Activated CD4-positive, alpha-beta memory T cell treated with anti-CD3 and anti-CD28 coated beads for 36 hours (primary cell): ENCODE results near the gene CMTM5. TPM values are rescaled to one million over a fixed set of nuclear protein-coding genes. Genes with fewer than 3 reads are reported as not detected.

Experiments
- CTCF ChIA-PET: fragments of 350-600 bp; sonication (Branson Sonifier 250); formaldehyde crosslinking; loops from one replicate; lab custom pipeline; 2021; ENCODE audit warnings: antibody characterized with exemption, inconsistent platforms; lab: Charles Lee
- POLR2A ChIA-PET: fragments of 350-600 bp; sonication (Branson Sonifier 250); formaldehyde crosslinking; loops from one replicate; lab custom pipeline; 2021; ENCODE audit warnings: antibody characterized with exemption; lab: Charles Lee
- DNase-seq: peaks from one replicate; pipeline ENCODE4 v3.0.0-alpha.2; 2020
- H3K27ac Mint-ChIP-seq: one replicate; pipeline ENCODE4 v1.8.0; 2021; ENCODE audit warnings: mixed read lengths
- H3K27me3 Mint-ChIP-seq: one replicate; pipeline ENCODE4 v1.8.0; 2021; ENCODE audit warnings: mixed read lengths
- H3K36me3 Mint-ChIP-seq: one replicate; pipeline ENCODE4 v1.8.0; 2021; ENCODE audit warnings: mixed read lengths
- H3K4me1 Mint-ChIP-seq: one replicate; pipeline ENCODE4 v1.8.0; 2021; ENCODE audit warnings: low read depth, mixed read lengths
- H3K4me3 Mint-ChIP-seq: one replicate; pipeline ENCODE4 v1.8.0; 2021; ENCODE audit warnings: mild to moderate bottlenecking, mixed read lengths
- H3K9me3 Mint-ChIP-seq: one replicate; pipeline ENCODE4 v1.8.0; 2021; ENCODE audit warnings: mixed read lengths
- intact Hi-C: fragments of 100-400 bp; cut with micrococcal nuclease; formaldehyde crosslinking; loops from one replicate; pipeline ENCODE4 v1.15.1; 2023
- total RNA-seq, 2 experiments: library from RNA; stranded (reverse); gene quantifications; one replicate each; pipeline ENCODE4 v1.2.3, GENCODE V29; 2021

The CMTM5 gene
- total RNA-seq, 2 experiments from 2014 or later, result not detected

GRCh38 chr14:23404331-23404900, 27.6 kb downstream of the CMTM5 start:
- no peaks in the 10 kb centered on the region for H3K9me3 Mint-ChIP-seq
- no peak for DNase-seq
- no peak overlapping the region for H3K4me3 Mint-ChIP-seq
- no peak overlapping the region for H3K27ac Mint-ChIP-seq
- H3K36me3 Mint-ChIP-seq, result no peaks in the 10 kb centered on the region
- intact Hi-C loops, result no loop called here
- no peaks in the 10 kb centered on the region for H3K4me1 Mint-ChIP-seq
- H3K27me3 Mint-ChIP-seq, result no peaks in the 10 kb centered on the region
- ChIA-PET POLR2A (no interaction called here), CTCF (no interaction called here)

GRCh38 chr14:23405096-23405495, 28.2 kb downstream of the CMTM5 start:
- intact Hi-C loops, result no loop called here
- Mint-ChIP-seq H3K4me3 (no peak overlapping the region), H3K9me3 (no peaks in the 10 kb centered on the region), H3K27me3 (no peaks in the 10 kb centered on the region), H3K27ac (no peak overlapping the region), H3K36me3 (no peaks in the 10 kb centered on the region), H3K4me1 (no peaks in the 10 kb centered on the region)
- ChIA-PET POLR2A (no interaction called here), CTCF (no interaction called here)
- DNase-seq, result no peak

- Mint-ChIP-seq H3K4me1 (no peaks in the 10 kb centered on the region), H3K27me3 (no peaks in the 10 kb centered on the region), H3K27ac (no peak overlapping the region), H3K4me3 (no peak overlapping the region), H3K9me3 (no peaks in the 10 kb centered on the region), H3K36me3 (no peaks in the 10 kb centered on the region)
- CTCF ChIA-PET, result no interaction called here
- intact Hi-C loops, result no loop called here
- DNase-seq, result no peak
- POLR2A ChIA-PET, result no interaction called here
These were observed 28.7 kb downstream of the CMTM5 start for GRCh38 chr14:23405516-23406025.

DNA sequence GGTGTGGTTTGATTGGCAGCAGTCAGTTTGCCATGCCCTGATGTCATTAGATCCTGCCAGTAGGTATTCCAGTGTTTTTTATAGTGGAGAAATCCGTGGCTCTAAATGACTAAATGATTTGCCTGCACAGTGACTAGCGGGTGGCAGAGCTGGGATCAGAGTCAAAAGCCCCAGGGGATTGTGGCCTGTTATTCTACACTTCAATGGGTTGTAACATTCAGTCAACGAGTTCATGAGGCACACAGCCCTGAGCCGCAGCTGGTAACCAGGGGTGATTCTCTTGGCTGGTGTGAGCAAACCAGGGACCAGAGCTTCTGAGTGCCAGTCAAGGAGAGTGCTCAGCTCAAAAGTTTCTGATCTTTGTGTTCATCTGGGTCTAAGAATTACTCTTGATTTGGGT, 29.4 kb downstream of the CMTM5 start:
- H3K9me3 Mint-ChIP-seq, result no peaks in the 10 kb centered on the region
- ChIA-PET POLR2A (no interaction called here), CTCF (no interaction called here)
- no peak overlapping the region for H3K27ac Mint-ChIP-seq
- intact Hi-C loops, result no loop called here
- DNase-seq, result no peak
- no peak overlapping the region for H3K4me3 Mint-ChIP-seq
- H3K27me3 Mint-ChIP-seq, result no peaks in the 10 kb centered on the region
- H3K36me3 Mint-ChIP-seq, result no peaks in the 10 kb centered on the region
- no peaks in the 10 kb centered on the region for H3K4me1 Mint-ChIP-seq

DNA sequence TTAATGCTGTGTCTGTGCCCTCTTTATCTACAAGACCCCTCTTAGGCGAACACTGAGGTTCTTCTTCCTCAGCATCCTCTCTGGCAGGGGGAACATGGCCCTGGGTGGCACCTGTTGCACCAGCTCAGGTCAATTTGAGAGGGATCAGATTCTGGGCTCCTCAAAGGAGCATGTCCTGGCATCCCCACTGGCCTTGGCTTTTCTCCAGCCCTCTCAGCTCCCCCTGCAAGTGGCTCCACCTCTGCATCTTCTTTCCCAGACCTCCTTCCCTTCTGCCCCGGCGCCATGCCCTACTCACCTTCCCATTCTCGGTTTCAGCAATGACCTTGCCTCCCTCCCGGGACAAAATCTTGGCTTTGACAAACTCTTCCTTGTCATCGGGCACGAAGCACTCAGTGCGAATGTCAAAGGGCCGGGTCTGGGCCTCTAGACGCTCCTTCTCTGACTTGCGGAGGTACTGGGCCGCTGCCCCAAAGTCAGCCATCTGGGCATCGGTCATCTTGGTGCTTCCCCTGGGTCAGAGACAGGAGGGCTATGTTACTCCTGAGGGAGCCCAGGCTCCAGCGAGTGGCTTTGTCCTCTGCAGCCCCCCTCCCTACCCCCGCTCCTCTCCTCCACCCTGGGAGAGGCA, 30.0 kb downstream of the CMTM5 start:
- H3K27me3 Mint-ChIP-seq, result no peaks in the 10 kb centered on the region
- H3K9me3 Mint-ChIP-seq, result no peaks in the 10 kb centered on the region
- DNase-seq, result no peak
- no peak overlapping the region for H3K4me3 Mint-ChIP-seq
- no peaks in the 10 kb centered on the region for H3K36me3 Mint-ChIP-seq
- POLR2A ChIA-PET, result no interaction called here
- no peak overlapping the region for H3K27ac Mint-ChIP-seq
- no peaks in the 10 kb centered on the region for H3K4me1 Mint-ChIP-seq
- intact Hi-C loops, result no loop called here
- CTCF ChIA-PET, result no interaction called here

DNA sequence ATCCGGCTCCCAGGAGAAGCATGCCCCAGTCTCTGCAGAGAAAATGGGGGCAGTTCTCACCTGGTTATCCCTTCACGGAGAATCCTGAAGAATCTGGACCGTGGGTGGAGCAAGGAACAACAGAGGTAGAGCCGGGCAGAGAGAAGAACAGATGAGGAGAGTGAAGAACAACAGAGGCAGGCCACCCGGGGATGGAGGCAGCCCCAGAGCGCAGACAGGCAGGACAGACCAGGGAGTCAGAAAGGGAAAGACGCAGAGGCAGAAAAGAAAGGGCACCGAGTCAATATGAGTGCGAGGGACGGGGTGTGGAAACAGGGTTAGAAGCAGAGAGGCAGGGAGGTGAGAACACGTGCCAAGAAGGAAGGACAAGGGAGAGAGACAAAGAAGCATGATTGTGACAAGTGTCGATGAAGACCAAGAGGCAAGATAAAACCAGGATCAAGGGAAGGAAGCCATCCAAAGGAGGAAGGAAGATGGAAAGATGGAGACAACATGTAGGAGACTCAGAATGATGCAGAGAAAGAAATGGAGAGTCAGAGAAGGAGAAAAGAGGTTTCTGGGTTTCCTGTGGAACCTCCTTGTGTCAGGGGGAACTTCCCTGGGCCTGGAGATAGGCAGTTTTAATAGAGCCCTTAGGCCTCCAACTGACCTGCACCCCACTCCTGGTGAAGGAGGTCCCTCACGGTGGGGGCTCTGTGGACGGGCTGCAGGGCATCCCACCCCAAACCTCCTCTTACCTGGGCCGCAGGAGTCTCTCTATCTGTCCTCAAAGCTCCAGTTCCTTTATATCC, 30.9 kb downstream of the CMTM5 start, which contains the start of gene MYH6:
Gene MYH6, minus strand, starts transcription at position 758 of the 791 bp plus-strand sequence. CDS start 1,050 bp downstream, outside the sequence.
- ChIA-PET CTCF (no interaction called here), POLR2A (no interaction called here)
- Mint-ChIP-seq H3K36me3 (no peaks in the 10 kb centered on the region), H3K27me3 (no peaks in the 10 kb centered on the region), H3K4me1 (no peaks in the 10 kb centered on the region), H3K4me3 (no peak within 1 kb of the TSS), H3K9me3 (no peaks in the 10 kb centered on the region), H3K27ac (no peak within 1 kb of the TSS)
- intact Hi-C loops, result no loop called here
- DNase-seq, result no peak

GRCh38 chr14:23408307-23408630, 31.4 kb downstream of the CMTM5 start:
- CTCF ChIA-PET, result no interaction called here
- DNase-seq, result no peak
- H3K27me3 Mint-ChIP-seq, result no peaks in the 10 kb centered on the region
- H3K27ac Mint-ChIP-seq, result no peak overlapping the region
- H3K9me3 Mint-ChIP-seq, result no peaks in the 10 kb centered on the region
- POLR2A ChIA-PET, result no interaction called here
- intact Hi-C loops, result no loop called here
- H3K36me3 Mint-ChIP-seq, result no peaks in the 10 kb centered on the region
- H3K4me3 Mint-ChIP-seq, result no peak overlapping the region
- H3K4me1 Mint-ChIP-seq, result no peaks in the 10 kb centered on the region

DNA sequence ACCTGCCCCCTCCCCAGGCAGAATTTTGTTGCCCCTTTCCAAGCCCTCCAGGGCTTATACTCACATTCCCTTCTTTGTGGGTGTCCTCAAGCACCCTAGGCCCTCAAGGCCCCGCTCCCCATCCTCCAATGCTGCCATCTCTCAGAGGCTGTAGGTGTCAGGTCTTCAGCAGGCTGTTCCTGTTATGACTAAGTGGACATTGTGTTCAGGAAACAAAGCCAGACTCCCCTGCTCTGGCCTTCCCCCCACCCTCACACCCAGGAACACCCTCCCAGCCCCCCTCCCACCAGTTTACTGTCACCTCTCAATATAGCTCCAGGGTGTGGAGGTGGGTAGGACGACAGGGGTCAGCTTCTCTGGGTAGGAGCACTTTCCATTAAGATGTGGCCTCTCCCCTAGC, 32.6 kb downstream of the CMTM5 start:
- intact Hi-C loops, result no loop called here
- POLR2A ChIA-PET, result no interaction called here
- H3K4me3 Mint-ChIP-seq, result no peak overlapping the region
- CTCF ChIA-PET, result no interaction called here
- no peak for DNase-seq
- H3K4me1 Mint-ChIP-seq, result no peaks in the 10 kb centered on the region
- no peak overlapping the region for H3K27ac Mint-ChIP-seq
- H3K9me3 Mint-ChIP-seq, result no peaks in the 10 kb centered on the region
- no peaks in the 10 kb centered on the region for H3K36me3 Mint-ChIP-seq
- no peaks in the 10 kb centered on the region for H3K27me3 Mint-ChIP-seq

- DNase-seq, result no peak
- POLR2A ChIA-PET, result interaction anchor here (1.0 kb wide), 1 partner anchor 16 kb away, joined by 3 read pairs; no protein-coding TSS in a partner anchor
- Mint-ChIP-seq H3K4me1 (no peaks in the 10 kb centered on the region), H3K27me3 (no peaks in the 10 kb centered on the region), H3K36me3 (no peaks in the 10 kb centered on the region), H3K4me3 (no peak overlapping the region), H3K9me3 (no peaks in the 10 kb centered on the region), H3K27ac (no peak overlapping the region)
- CTCF ChIA-PET, result interaction anchor here (0.6 kb wide), 1 partner anchor 77 kb away, joined by 3 read pairs; no protein-coding TSS in a partner anchor
- intact Hi-C loops, result no loop called here
These were observed 33.3 kb downstream of the CMTM5 start for GRCh38 chr14:23409966-23410635.

DNA sequence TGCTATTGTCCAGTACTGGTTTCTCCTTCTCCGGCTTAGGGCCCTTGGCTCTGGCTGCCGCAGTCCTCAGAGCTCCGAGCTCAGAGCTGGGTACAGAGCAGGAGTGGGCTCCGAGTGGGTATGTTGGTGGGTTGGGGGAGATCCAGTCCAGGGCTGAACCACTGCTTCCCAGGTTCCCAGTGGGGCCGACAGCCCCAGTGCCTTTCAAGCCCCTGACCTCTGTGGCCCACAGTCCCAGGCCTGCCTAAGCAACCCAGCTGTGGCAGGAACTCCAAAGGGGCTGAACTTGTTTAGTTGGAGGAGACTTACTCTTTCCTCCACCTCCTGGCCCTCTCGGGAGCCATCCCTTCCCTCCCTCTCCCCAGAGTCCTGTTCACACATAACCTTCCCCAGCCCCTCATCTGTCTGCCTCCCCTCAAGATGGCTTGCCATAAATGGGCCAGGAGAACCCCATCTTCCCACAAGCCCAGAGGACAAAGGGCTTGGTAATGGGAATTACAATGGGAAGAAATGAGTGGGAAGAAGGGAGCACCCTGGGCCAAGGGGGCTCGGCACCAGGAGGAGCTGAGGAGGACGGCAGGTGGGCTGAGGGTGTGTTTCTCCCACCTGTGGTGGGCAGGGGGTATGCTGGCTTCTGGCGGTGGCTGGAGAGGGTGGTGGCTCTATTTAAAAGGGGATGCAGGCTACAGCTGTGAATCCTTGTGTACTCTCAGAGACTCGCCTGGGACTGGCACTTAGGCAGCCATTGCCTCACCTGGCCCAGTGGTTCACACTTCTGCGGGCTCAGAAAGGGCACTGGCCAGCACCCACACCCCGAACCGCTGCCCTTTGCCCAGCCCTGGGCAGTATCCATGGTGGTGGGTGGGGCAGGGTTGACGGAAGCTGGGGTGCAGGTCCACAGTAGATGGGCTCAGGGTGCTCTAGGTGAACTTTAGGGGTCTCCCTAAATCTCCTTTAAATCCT, 35.0 kb downstream of the CMTM5 start:
- CTCF ChIA-PET, result no interaction called here

DNA sequence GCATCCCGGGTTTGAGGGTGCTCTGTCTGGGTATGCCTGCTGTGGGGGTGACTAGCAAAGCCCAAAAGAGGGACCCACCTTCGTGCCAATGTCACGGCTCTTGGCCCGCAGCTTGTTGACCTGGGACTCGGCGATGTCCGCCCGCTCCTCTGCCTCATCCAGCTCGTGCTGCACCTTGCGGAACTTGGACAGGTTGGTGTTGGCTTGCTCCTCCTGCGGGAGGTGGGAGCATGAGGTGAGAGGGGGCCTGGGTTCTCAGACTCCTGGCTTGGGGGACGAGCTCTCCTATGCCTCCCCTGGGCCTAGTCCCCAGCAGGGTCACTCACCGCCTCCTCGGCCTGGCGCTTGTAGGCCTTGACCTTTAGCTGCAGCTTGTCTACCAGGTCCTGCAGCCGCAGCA, 36.8 kb downstream of the CMTM5 start:
- Mint-ChIP-seq H3K9me3 (no peaks in the 10 kb centered on the region), H3K4me3 (no peak overlapping the region), H3K27ac (no peak overlapping the region), H3K27me3 (peaks cover 3% of the 10 kb centered on the region), H3K4me1 (no peaks in the 10 kb centered on the region), H3K36me3 (no peaks in the 10 kb centered on the region)
- intact Hi-C loops, result no loop called here
- ChIA-PET CTCF (interaction anchor here (2.5 kb wide), 1 partner anchor 34 kb away, joined by 9 read pairs; no protein-coding TSS in a partner anchor), POLR2A (no interaction called here)
- no peak for DNase-seq

More for the DNA sequence above, 35.0 kb downstream of the CMTM5 start:
- Mint-ChIP-seq H3K9me3 (no peaks in the 10 kb centered on the region), H3K4me3 (no peak overlapping the region), H3K36me3 (no peaks in the 10 kb centered on the region), H3K27me3 (no peaks in the 10 kb centered on the region), H3K27ac (no peak overlapping the region), H3K4me1 (no peaks in the 10 kb centered on the region)
- intact Hi-C loops, result no loop called here
- DNase-seq, result no peak
- POLR2A ChIA-PET, result no interaction called here
